Eye (tissue), 1 donor: Measurements from ENCODE around the gene ARHGAP15.

ENCODE experiments used
- DNase-seq: peaks from one replicate; pipeline ENCODE4 v3.0.0-alpha.2; 2015

Gene ARHGAP15

DNA sequence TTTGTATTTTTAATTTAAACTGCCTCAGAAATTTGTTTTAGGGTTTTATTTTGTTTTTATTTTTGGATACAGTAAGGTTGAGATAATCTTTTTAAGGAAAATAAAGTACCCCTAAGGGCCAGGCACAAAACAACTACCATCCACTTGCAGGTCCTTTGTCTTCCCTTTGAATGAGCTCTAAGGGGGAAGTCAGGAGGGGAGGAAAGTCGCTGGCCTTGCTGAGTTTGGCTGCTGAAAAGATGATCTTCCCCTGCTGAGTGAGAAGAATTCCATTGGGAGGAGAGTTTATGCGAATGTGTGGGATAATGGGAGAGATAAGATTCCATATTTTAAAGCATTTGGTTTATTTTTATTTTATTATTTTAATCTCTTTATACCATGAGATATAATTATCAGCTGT, 100.7 kb downstream of the ARHGAP15 start:
- DNase-seq = no peak

DNA sequence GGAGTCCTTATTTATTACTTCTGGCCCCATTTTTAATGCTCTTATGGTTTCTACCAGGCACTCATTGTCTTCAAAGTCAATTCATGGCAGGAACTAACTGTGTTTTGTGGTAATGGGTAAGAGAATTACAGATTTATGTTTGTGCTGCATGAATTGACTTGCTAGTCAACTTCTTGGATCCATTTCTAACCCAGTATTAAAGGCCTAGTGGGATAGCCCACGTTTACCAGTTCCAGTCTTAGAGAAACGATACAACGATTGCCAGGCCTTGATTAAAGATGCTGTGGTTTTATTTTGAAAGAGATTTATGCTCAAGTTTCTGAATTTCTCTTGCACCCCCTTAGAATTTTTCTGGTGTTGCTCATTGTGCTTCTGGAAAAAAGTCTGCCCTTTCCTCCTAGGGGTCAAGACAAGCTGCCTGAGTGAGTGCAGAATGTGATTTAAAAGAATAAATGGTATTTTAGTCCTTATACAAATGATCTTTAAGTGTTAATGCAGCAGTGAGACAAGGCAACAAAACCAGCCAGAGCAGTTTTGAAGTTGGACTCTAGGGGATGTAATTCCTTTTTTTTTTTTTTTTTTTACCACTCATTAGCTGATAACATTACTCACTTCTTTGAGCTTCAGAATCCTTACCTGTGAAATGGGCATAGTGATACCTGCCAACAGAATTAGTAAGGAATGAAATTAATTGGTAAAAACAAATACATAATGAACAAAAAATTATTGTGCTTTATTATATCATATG, 101.5 kb downstream of the ARHGAP15 start:
- DNase-seq = no peak

- no peak for DNase-seq
Observed at GRCh38 chr2:143231254-143231645, 102.0 kb downstream of the ARHGAP15 start.

DNA sequence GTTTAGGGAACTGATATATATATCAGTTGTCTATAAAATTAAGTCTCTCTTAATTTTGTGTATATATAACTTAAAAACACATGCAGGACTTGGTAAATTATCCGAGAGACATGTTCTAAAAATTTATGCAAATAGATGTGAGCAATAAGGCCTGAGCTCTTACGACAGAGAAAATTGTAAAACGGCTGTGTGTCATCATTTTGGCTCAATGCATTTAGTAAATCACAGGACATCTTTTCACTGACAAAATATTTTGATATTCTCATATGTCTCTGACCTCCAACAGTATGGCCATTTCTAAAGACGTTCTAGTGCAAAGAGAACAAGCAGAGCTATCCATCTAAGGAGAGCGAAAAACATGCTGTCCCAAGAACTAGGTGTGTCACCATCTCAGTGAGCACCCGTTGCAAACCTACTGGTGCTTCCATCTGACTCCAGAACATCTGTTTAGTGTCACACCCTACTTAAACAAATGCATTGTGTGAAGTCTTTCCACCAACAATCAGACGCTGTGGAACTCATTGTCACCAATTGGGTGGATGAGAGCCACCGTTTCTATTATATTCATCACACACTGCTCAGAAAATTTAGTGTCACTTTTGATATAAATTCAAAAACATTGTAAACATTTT, 108.0 kb downstream of the ARHGAP15 start:
- no peak for DNase-seq

DNA sequence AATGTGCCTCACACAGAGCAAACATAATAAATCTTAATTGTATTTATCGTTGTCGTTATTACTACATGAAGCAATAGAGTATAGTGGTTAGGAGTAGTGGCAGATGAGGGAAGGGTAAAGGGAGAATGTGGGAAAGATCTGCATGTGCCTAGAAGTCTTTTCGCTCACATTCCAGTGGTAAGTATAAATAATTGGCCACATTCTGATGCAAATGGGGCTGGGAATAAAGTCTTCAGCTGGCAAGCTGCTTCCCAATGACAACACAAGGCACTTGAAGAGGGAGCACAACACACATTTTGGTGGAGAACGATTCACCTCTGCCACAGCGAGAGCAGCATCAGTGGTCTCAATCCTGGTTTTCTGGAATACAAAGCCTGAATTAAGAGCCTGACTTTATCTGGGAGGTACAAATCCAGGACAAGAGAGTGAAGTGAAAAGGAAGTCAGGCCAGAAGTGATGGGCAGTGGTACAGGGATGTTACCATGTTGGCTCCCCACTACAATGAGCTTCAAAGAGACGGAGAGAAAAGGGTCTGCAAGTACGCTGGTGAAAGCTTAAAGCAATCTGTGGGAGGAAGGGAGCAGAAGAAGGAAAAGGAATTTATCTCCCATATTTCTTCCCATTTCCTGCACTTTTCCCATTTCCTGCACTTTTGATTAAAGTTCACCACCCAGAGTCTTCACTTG, 112.3 kb downstream of the ARHGAP15 start:
- DNase-seq = no peak

DNA sequence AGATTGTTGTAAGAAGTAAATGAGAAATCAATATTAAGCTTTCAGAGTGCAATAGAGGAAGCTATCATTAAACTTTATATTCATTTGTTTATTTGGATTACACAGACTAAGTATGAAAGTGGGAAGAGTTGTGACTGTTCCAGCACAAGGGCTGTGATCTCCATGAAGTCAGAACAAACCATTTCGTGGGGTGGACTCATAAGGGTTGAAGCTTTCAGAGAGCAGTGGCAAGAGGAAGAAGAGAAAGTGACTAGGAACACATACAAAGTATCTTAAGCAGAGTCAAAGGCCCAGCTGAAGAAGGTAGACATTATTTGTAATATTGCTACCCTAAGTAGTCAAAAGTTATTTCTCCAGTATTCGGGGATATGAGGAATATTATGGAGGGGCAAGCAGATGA, 117.0 kb downstream of the ARHGAP15 start:
- no peak for DNase-seq

GRCh38 chr2:143246815-143247744, 117.9 kb downstream of the ARHGAP15 start:
- DNase-seq = no peak

DNA sequence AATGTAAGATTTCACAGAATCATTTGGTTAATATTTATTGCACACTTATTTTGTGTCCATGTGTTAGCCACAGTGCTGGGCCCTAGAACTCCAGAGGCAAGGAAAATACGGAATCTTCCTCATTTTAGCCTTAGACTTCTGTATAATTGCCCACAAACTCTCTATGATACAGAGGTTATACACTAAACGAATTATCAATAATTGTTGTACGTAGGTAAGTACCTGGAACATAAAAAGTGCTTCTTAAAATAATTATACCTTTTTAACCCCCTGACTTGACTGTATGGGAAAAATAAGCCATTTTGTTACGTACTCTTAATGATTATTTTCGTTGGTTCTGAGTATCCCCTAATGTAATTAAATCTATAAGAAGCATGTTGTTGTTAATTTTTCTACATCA, 119.4 kb downstream of the ARHGAP15 start:
- DNase-seq = no peak

GRCh38 chr2:143251681-143252080, 122.5 kb downstream of the ARHGAP15 start:
- no peak for DNase-seq

- no peak for DNase-seq
Observed at GRCh38 chr2:143252138-143252907, 123.1 kb downstream of the ARHGAP15 start.

DNA sequence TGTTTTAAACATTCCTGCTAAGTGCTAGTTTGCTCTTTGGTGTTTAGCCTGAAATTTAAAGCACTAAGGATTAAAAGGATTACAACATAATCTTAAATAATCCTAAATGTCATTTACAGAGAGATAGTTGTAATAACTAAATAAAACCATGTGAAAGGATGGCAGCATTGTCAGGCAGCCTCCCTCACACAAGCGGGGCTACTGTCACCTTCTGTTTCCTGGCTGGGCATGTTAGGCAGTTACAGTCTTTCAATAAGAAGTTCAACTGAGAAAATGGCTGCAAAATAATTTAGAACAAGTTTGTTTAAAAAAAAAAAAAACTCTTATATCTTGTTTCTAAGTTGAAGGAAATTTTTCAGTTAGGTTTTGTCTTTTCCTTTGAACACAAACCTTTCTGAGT, 124.9 kb downstream of the ARHGAP15 start:
- DNase-seq = no peak

- DNase-seq = no peak
Observed at GRCh38 chr2:143255086-143255485, 125.9 kb downstream of the ARHGAP15 start.

GRCh38 chr2:143255899-143256298, 126.7 kb downstream of the ARHGAP15 start:
- no peak for DNase-seq

GRCh38 chr2:143258126-143258892, 129.1 kb downstream of the ARHGAP15 start:
- no peak for DNase-seq

GRCh38 chr2:143259368-143259958, 130.2 kb downstream of the ARHGAP15 start:
- DNase-seq = peak; percentile 90

GRCh38 chr2:143261986-143262385, 132.8 kb downstream of the ARHGAP15 start:
- DNase-seq = no peak

- no peak for DNase-seq
Observed at GRCh38 chr2:143262389-143262788, 133.2 kb downstream of the ARHGAP15 start.

- DNase-seq = no peak
Observed at GRCh38 chr2:143263066-143263625, 133.9 kb downstream of the ARHGAP15 start.

DNA sequence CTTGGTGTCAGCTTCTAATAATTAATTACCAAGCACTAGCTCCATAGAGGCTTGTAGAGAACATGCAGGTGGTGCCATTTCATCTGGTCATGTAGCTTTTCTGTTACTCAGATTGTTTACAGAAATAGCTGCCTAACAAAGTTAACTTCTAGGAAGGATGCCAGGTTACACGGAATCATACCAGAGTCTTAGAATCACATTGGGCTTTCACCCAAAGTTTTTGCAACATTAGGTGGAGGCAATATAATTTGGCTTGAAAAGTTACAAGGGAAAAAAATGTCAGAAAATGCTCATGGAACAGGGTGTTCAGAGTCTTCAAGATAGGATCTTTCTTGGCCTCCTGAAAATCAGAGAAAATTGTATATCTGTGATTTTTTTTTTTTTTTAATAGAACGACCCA, 135.6 kb downstream of the ARHGAP15 start:
- peak; percentile 48 for DNase-seq

GRCh38 chr2:143279672-143280071, 150.5 kb downstream of the ARHGAP15 start:
- DNase-seq = no peak
